GM12873 (cell line): ENCODE results near the gene RAB43.

Experiments
- TF ChIP-seq, protein P1 (sequence below): IDR thresholded peaks from 2 replicates; pipeline ENCODE4 v1.5.1; 2012; ENCODE audit warnings: low read depth, mild to moderate bottlenecking, moderate library complexity, low read length, control low read depth; ENCODE audit not compliant: insufficient read depth; ENCODE audit errors: missing control alignments

Gene RAB43

GRCh38 chr3:129038121-129038855 lies 83.3 kb downstream of the RAB43 start:
- TF ChIP-seq, protein P1, sequence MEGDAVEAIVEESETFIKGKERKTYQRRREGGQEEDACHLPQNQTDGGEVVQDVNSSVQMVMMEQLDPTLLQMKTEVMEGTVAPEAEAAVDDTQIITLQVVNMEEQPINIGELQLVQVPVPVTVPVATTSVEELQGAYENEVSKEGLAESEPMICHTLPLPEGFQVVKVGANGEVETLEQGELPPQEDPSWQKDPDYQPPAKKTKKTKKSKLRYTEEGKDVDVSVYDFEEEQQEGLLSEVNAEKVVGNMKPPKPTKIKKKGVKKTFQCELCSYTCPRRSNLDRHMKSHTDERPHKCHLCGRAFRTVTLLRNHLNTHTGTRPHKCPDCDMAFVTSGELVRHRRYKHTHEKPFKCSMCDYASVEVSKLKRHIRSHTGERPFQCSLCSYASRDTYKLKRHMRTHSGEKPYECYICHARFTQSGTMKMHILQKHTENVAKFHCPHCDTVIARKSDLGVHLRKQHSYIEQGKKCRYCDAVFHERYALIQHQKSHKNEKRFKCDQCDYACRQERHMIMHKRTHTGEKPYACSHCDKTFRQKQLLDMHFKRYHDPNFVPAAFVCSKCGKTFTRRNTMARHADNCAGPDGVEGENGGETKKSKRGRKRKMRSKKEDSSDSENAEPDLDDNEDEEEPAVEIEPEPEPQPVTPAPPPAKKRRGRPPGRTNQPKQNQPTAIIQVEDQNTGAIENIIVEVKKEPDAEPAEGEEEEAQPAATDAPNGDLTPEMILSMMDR: no peak
